Esophagus squamous epithelium (tissue), 5 donors: ENCODE measurements around the gene TMEM9. TPM values are rescaled to one million over a fixed set of nuclear protein-coding genes. Genes with fewer than 3 reads are reported as not detected.

Experiments
- DNase-seq: peaks from one replicate; lab custom pipeline; 2025; lab: John Stamatoyannopoulos, UW
- H3K27ac ChIP-seq, 4 donors: fragments of 200-600 bp; sonication (generic); one replicate each; pipeline ENCODE4 v1.5.1; 2016 to 2019; ENCODE audit warnings: mild to moderate bottlenecking in 1 of 4
- H3K27me3 ChIP-seq, 4 donors: fragments of 200-600 bp; sonication (generic); 1 replicate in 3 of 4; 2 replicates in 1 of 4; pipeline versions ENCODE4 v1.5.1 to v1.6.0; 2017 to 2021; ENCODE audit warnings: antibody characterized with exemption in 1 of 4
- H3K36me3 ChIP-seq, 3 donors: fragments of 200-600 bp; sonication (generic); one replicate each; pipeline ENCODE4 v1.5.1; 2016 to 2019
- H3K4me1 ChIP-seq, 3 donors: fragments of 200-600 bp; sonication (generic); one replicate each; pipeline ENCODE4 v1.5.1; 2017 to 2019
- H3K4me3 ChIP-seq, 4 donors: fragments of 200-600 bp; sonication (generic); 1 replicate in 3 of 4; 2 replicates in 1 of 4; pipeline ENCODE4 v1.5.1; 2016 to 2019; ENCODE audit warnings: mild to moderate bottlenecking in 2 of 4, moderate library complexity in 1 of 4
- H3K9me3 ChIP-seq, 3 donors: fragments of 200-600 bp; sonication (generic); one replicate each; pipeline ENCODE4 v1.5.1; 2016 to 2019
- CTCF ChIP-seq, 6 experiments: fragments of 450-650 bp in 4 of 6; fragments of 200-600 bp in 2 of 6; sonication (generic) in 2 of 6; IDR thresholded peaks; one replicate each; pipeline ENCODE4 v1.5.1; 2016 to 2019; ENCODE audit warnings: antibody characterized with exemption in 6 of 6, mild to moderate bottlenecking in 4 of 6, moderate library complexity in 4 of 6
- POLR2A ChIP-seq, 4 donors: fragments of 450-650 bp; IDR thresholded peaks; one replicate each; pipeline ENCODE4 v1.6.1; 2017; ENCODE audit warnings: antibody characterized with exemption in 4 of 4, mild to moderate bottlenecking in 4 of 4, moderate library complexity in 3 of 4
- WGBS, 2 donors: methylation state at CpG; one replicate each; pipeline ENCODE4 v1.1.5; 2018; 5-methylcytosine and 5-hydroxymethylcytosine counted together
- intact Hi-C: fragments of 100-400 bp; cut with DNase I; formaldehyde crosslinking; loops from one replicate; pipeline ENCODE4 v1.15.0; 2022
- total RNA-seq, 4 donors: library from RNA; depleted of rRNA; stranded (reverse); fragments of >200 nt; gene quantifications; one replicate each; pipeline ENCODE4 v1.1.0, GENCODE V29; 2016
- donor health status: DM: yes; HTN: yes; CAD: no.

The TMEM9 gene
- total RNA-seq, 4 donors from 2014 or later = 17.7 to 62.3 (median 30.3) TPM

- Histone ChIP-seq H3K9me3 (no peaks in the 10 kb centered on the region), H3K4me1 (peaks cover 0 to 16% (median 4%) of the 10 kb centered on the region in 3 donors), H3K27me3 (peaks cover 0 to 23% (median 0%) of the 10 kb centered on the region in 4 donors), H3K4me3 (no peak overlapping the region), H3K27ac (no peak overlapping the region), H3K36me3 (no peaks in the 10 kb centered on the region)
- no peak for DNase-seq
- intact Hi-C loops = no loop called here
- WGBS, 2 donors = 84 to 94% methylated on average over 5 of the region's 7 CpGs
- no peak for TF ChIP-seq CTCF (IDR thresholded peaks at IDR 0.05)
- no peak for TF ChIP-seq POLR2A (IDR thresholded peaks at IDR 0.05)
These were observed 21.7 kb upstream of the TMEM9 start for GRCh38 chr1:201175820-201176500.

DNA sequence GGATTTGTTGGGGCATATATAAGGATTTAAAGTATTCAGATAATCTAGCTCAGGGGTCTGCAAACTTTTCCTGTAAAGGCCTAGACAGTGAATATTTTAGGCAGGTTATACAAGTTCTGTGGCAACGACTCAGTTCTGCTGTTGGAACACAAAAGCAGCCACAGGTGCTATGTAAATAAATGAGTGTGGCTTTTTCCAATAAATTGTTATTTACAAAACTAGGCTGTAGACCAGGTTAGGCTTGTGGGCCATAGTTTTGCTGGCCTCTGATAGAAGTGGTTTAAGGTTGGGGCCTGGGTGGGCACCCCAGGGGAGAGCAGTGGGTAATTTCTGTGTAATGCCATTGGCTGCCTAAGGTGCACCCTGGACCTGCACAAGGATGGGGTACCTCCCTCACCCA lies 19.5 kb upstream of the TMEM9 start:
- WGBS, 2 donors = 33 to 40% methylated on average over 1 of the region's 1 CpG
- no peak for DNase-seq
- H3K27ac ChIP-seq = peak overlapping the region in 2 of 4 donors; percentile 51 to 60

GRCh38 chr1:201172999-201173610 lies 18.8 kb upstream of the TMEM9 start:
- H3K4me3 ChIP-seq = no peak overlapping the region
- H3K9me3 ChIP-seq = no peaks in the 10 kb centered on the region
- H3K36me3 ChIP-seq = no peaks in the 10 kb centered on the region
- H3K27ac ChIP-seq = peak overlapping the region in 2 of 4 donors; percentile 51 to 60
- intact Hi-C loops = no loop called here
- no peak for DNase-seq
- TF ChIP-seq CTCF (IDR thresholded peaks at IDR 0.05) (no peak), POLR2A (IDR thresholded peaks at IDR 0.05) (no peak)
- WGBS, 2 donors = 58 to 89% methylated on average over 3 to 4 of the region's 4 CpGs
- peaks cover 0 to 27% (median 4%) of the 10 kb centered on the region in 3 donors for H3K4me1 ChIP-seq
- H3K27me3 ChIP-seq = peaks cover 0 to 6% (median 0%) of the 10 kb centered on the region in 4 donors

More for the DNA sequence above, 19.5 kb upstream of the TMEM9 start:
- Histone ChIP-seq H3K4me1 (peaks cover 0 to 27% (median 4%) of the 10 kb centered on the region in 3 donors), H3K27me3 (peaks cover 0 to 6% (median 0%) of the 10 kb centered on the region in 4 donors), H3K36me3 (no peaks in the 10 kb centered on the region), H3K9me3 (no peaks in the 10 kb centered on the region), H3K4me3 (no peak overlapping the region)
- intact Hi-C loops = no loop called here
- TF ChIP-seq CTCF (IDR thresholded peaks at IDR 0.05) (no peak), POLR2A (IDR thresholded peaks at IDR 0.05) (no peak)

GRCh38 chr1:201172326-201172725 lies 18.1 kb upstream of the TMEM9 start:
- Histone ChIP-seq H3K9me3 (no peaks in the 10 kb centered on the region), H3K4me3 (no peak overlapping the region), H3K36me3 (no peaks in the 10 kb centered on the region), H3K27me3 (peaks cover 0 to 6% (median 0%) of the 10 kb centered on the region in 4 donors), H3K27ac (no peak overlapping the region), H3K4me1 (peaks cover 0 to 27% (median 4%) of the 10 kb centered on the region in 3 donors)
- TF ChIP-seq CTCF (IDR thresholded peaks at IDR 0.05) = no peak
- TF ChIP-seq POLR2A (IDR thresholded peaks at IDR 0.05) = no peak
- no peak for DNase-seq
- intact Hi-C loops = no loop called here
- 87 to 94% methylated on average over 2 to 4 of the region's 4 CpGs for WGBS, 2 donors
